ENCODE measurements around the gene MTRF1.

Gene MTRF1

DNA sequence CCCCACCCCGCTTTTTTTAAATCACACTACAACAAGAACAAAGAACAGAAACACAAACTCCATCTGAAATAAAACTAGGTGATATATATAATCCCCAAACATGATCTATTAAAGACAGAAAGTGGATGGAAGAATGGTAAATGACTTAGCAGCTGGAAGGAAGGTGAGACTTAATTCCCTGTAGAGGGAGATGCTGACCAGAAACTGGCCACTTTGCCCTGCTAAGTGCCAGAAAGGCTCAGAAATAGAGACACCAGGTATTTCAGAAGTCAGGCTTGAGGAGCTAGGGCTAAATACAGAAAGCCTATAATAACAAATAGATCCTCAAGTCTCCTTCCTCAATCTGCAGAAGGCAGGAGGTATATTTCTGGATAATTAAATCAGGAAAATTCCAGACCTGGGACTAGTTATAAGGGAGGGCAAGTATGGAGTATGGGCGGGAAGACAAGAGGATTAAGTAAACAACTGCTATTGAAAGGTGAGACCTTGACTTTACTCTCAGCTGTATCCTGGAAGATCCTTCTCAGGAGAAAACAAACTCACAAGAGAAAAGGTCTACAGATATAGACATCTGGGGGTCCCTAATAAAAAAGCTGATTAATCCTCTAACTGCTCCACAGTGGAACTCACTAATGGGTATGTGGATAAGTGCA lies 32.2 kb downstream of the MTRF1 start:
- Histone ChIP-seq H3K27ac (replicated peaks; ENCODE audit: low read length) (no peak overlapping the region), H2BK12ac (ENCODE audit: low read length) (no peak overlapping the region), H3K4me3 (ENCODE audit: low read length in 2 of 2) (no peak overlapping the region), H4K91ac (ENCODE audit: low read depth, low read length, poor library complexity) (no peak overlapping the region), H2AFZ (ENCODE audit: low read length) (no peak overlapping the region), H3K9me3 (replicated peaks in 1 of 2; ENCODE audit: control insufficient read depth in 2 of 2, insufficient read depth in 1 of 2, low read depth in 1 of 2, low read length in 2 of 2) (no peaks in the 10 kb centered on the region), H3K36me3 (replicated peaks in 1 of 2; ENCODE audit: control insufficient read depth in 2 of 2, insufficient read depth in 2 of 2, low read length in 2 of 2) (peaks cover 4 to 64% of the 10 kb centered on the region in 2 donors), H3K14ac (ENCODE audit: low read length) (no peak overlapping the region), H3K23ac (ENCODE audit: low read depth, low read length, poor library complexity) (no peak overlapping the region), H3K79me1 (ENCODE audit: low read depth, low read length) (no peaks in the 10 kb centered on the region), H2BK15ac (ENCODE audit: low read length) (no peak overlapping the region), H2AK5ac (ENCODE audit: low read depth, low read length) (no peak overlapping the region), H3K4me1 (ENCODE audit: control insufficient read depth in 2 of 2, insufficient read depth in 1 of 2, low read depth in 1 of 2, low read length in 2 of 2) (no peaks in the 10 kb centered on the region), H2BK5ac (ENCODE audit: low read length) (no peak overlapping the region), H2BK120ac (ENCODE audit: low read depth, low read length) (no peak overlapping the region), H3K4me2 (ENCODE audit: insufficient read depth, low read length, poor library complexity, severe bottlenecking) (no peak overlapping the region), H4K8ac (ENCODE audit: low read depth, low read length) (no peak overlapping the region), H3K27me3 (ENCODE audit: control insufficient read depth in 3 of 3, insufficient read depth in 3 of 3, low read depth in 1 of 3, low read length in 3 of 3) (no peaks in the 10 kb centered on the region), H3K18ac (ENCODE audit: low read length) (no peak overlapping the region), H3K4ac (ENCODE audit: low read length) (no peak overlapping the region), H3K9ac (ENCODE audit: low read depth, low read length, poor library complexity) (no peak overlapping the region)
- DNase-seq (ENCODE audit: low spot score): no peak
- no CpG with 5 or more reads among the region's 2 CpGs for WGBS, 2 donors (ENCODE audit: extremely low coverage in 2 of 2, insufficient read length in 2 of 2, insufficient replicate concordance in 1 of 2)

DNA sequence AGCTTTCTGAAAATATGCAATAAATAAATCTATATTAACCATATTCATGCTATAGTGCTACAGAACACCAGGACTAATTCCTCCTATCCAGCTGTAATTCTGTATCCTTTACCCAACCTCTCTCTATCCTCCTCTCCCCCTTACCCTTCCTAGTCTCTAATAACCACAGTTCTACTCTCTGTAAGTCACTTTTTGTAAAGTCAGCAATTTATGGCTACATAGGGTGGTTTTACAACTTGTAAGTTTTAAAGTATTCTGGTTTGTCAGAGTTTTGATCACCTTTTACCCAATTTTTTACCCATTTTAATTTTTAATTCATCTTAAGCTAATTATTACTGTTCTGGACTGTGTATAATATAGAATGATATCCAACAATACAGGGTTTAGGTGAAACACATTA lies 34.0 kb downstream of the MTRF1 start:
- H4K91ac ChIP-seq (ENCODE audit: low read depth, low read length, poor library complexity): no peak overlapping the region
- no peaks in the 10 kb centered on the region for H3K9me3 ChIP-seq (replicated peaks in 1 of 2; ENCODE audit: control insufficient read depth in 2 of 2, insufficient read depth in 1 of 2, low read depth in 1 of 2, low read length in 2 of 2)
- H2AK5ac ChIP-seq (ENCODE audit: low read depth, low read length): no peak overlapping the region
- H3K23ac ChIP-seq (ENCODE audit: low read depth, low read length, poor library complexity): no peak overlapping the region
- H2BK15ac ChIP-seq (ENCODE audit: low read length): no peak overlapping the region
- no peak overlapping the region for H3K14ac ChIP-seq (ENCODE audit: low read length)
- no peak overlapping the region for H4K8ac ChIP-seq (ENCODE audit: low read depth, low read length)
- peaks cover 4 to 58% of the 10 kb centered on the region in 2 donors for H3K36me3 ChIP-seq (replicated peaks in 1 of 2; ENCODE audit: control insufficient read depth in 2 of 2, insufficient read depth in 2 of 2, low read length in 2 of 2)
- DNase-seq (ENCODE audit: low spot score): no peak
- no peak overlapping the region for H3K18ac ChIP-seq (ENCODE audit: low read length)
- H3K27me3 ChIP-seq (ENCODE audit: control insufficient read depth in 3 of 3, insufficient read depth in 3 of 3, low read depth in 1 of 3, low read length in 3 of 3): no peaks in the 10 kb centered on the region
- no peak overlapping the region for H2BK5ac ChIP-seq (ENCODE audit: low read length)
- no peaks in the 10 kb centered on the region for H3K4me1 ChIP-seq (ENCODE audit: control insufficient read depth in 2 of 2, insufficient read depth in 1 of 2, low read depth in 1 of 2, low read length in 2 of 2)
- no peak overlapping the region for H2AFZ ChIP-seq (ENCODE audit: low read length)
- no peak overlapping the region for H2BK120ac ChIP-seq (ENCODE audit: low read depth, low read length)
- no peak overlapping the region for H3K27ac ChIP-seq (replicated peaks; ENCODE audit: low read length)
- H3K4ac ChIP-seq (ENCODE audit: low read length): no peak overlapping the region
- H3K9ac ChIP-seq (ENCODE audit: low read depth, low read length, poor library complexity): no peak overlapping the region
- no peak overlapping the region for H3K4me2 ChIP-seq (ENCODE audit: insufficient read depth, low read length, poor library complexity, severe bottlenecking)
- H2BK12ac ChIP-seq (ENCODE audit: low read length): no peak overlapping the region
- no peak overlapping the region for H3K4me3 ChIP-seq (ENCODE audit: low read length in 2 of 2)
- H3K79me1 ChIP-seq (ENCODE audit: low read depth, low read length): no peaks in the 10 kb centered on the region

DNA sequence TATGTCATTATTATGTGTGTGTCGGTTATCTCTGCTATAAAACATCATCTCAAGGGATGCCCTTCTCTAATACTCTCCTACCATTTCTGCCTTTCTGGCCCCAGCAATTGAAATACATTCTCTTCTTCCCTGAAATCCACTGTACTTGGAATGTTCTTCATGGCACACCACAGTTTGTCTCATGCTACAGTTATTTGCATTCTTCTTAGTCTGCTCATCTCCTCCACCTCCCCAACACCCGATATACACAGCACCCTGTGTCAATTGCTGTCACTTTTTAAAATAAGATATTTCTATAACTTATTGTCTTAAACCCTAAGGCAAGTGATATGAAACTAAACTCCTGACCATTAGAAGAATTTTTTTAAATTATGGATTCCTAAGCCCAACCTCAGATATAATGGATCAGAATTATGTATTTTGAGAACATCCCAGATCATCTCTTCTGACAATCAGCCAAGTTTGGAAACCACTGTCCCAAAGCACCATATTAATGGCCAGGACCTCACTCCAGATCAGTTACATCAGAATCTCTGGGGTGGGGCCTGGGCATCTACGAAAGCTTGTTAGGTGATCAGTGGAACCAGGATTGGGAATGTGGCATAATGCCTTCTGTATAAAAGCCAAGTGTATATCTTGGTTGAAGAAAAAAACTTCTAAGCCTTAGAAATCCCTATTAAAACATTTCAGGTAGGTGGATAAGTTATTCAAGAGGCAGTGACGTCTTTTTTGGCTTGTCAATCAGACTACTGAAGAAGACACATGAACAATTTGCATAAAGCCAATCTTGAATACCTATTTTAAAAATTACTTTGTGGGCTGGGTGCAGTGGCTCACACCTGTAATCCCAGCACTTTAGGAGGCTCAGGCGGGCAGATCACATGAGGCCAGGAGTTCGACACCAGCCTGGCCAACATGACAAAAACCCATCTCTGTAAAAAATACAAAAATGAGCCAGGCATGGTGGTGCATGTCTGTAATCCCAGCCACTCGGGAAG lies 39.0 kb downstream of the MTRF1 start:
- Histone ChIP-seq H2AFZ (ENCODE audit: low read length) (no peak overlapping the region), H2AK5ac (ENCODE audit: low read depth, low read length) (no peak overlapping the region), H3K23ac (ENCODE audit: low read depth, low read length, poor library complexity) (no peak overlapping the region), H3K79me1 (ENCODE audit: low read depth, low read length) (no peaks in the 10 kb centered on the region), H3K9ac (ENCODE audit: low read depth, low read length, poor library complexity) (no peak overlapping the region), H3K4me3 (ENCODE audit: low read length in 2 of 2) (no peak overlapping the region), H2BK5ac (ENCODE audit: low read length) (no peak overlapping the region), H4K8ac (ENCODE audit: low read depth, low read length) (no peak overlapping the region), H3K36me3 (replicated peaks in 1 of 2; ENCODE audit: control insufficient read depth in 2 of 2, insufficient read depth in 2 of 2, low read length in 2 of 2) (peaks cover 4 to 57% of the 10 kb centered on the region in 2 donors), H3K27me3 (ENCODE audit: control insufficient read depth in 3 of 3, insufficient read depth in 3 of 3, low read depth in 1 of 3, low read length in 3 of 3) (no peaks in the 10 kb centered on the region), H3K9me3 (replicated peaks in 1 of 2; ENCODE audit: control insufficient read depth in 2 of 2, insufficient read depth in 1 of 2, low read depth in 1 of 2, low read length in 2 of 2) (no peaks in the 10 kb centered on the region), H2BK12ac (ENCODE audit: low read length) (no peak overlapping the region), H3K4ac (ENCODE audit: low read length) (no peak overlapping the region), H2BK120ac (ENCODE audit: low read depth, low read length) (no peak overlapping the region), H4K91ac (ENCODE audit: low read depth, low read length, poor library complexity) (no peak overlapping the region), H3K18ac (ENCODE audit: low read length) (no peak overlapping the region), H2BK15ac (ENCODE audit: low read length) (no peak overlapping the region), H3K4me2 (ENCODE audit: insufficient read depth, low read length, poor library complexity, severe bottlenecking) (no peak overlapping the region), H3K4me1 (ENCODE audit: control insufficient read depth in 2 of 2, insufficient read depth in 1 of 2, low read depth in 1 of 2, low read length in 2 of 2) (no peaks in the 10 kb centered on the region), H3K27ac (replicated peaks; ENCODE audit: low read length) (no peak overlapping the region), H3K14ac (ENCODE audit: low read length) (no peak overlapping the region)
- DNase-seq (ENCODE audit: low spot score): no peak
- WGBS, 2 donors (ENCODE audit: extremely low coverage in 2 of 2, insufficient read length in 2 of 2, insufficient replicate concordance in 1 of 2): no CpG with 5 or more reads among the region's 7 CpGs

DNA sequence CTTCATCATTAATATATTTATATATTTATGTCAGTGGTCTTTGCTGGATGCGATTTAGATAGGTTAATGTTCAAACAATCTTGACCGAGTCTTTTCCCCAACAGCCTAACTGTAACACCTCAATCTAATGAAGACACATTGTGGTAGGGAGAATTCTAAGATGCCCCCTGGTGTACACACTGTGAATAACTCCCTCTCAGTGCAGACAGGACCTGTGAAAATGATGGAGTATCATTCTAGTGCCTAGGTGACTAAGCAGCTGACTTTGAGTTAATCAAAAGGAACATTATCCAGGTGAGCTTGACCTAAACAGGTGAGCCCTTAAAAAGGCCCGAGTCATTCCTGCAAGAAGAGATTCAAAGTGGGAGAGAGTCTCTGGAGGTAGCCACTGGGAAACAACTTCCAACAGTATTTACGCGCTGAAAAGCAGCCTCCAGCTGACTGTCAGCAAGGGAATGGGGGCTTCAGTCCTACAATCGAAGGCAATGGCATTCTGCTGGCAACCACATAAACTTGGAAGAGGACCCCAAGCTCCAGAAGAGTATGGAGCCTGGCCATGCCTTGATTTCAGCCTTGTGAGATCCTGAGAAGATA lies 41.0 kb downstream of the MTRF1 start:
- no peak overlapping the region for H3K4me2 ChIP-seq (ENCODE audit: insufficient read depth, low read length, poor library complexity, severe bottlenecking)
- no peak overlapping the region for H3K18ac ChIP-seq (ENCODE audit: low read length)
- no peaks in the 10 kb centered on the region for H3K9me3 ChIP-seq (replicated peaks in 1 of 2; ENCODE audit: control insufficient read depth in 2 of 2, insufficient read depth in 1 of 2, low read depth in 1 of 2, low read length in 2 of 2)
- H3K4me1 ChIP-seq (ENCODE audit: control insufficient read depth in 2 of 2, insufficient read depth in 1 of 2, low read depth in 1 of 2, low read length in 2 of 2): no peaks in the 10 kb centered on the region
- H3K9ac ChIP-seq (ENCODE audit: low read depth, low read length, poor library complexity): no peak overlapping the region
- no peak overlapping the region for H2BK12ac ChIP-seq (ENCODE audit: low read length)
- no peaks in the 10 kb centered on the region for H3K79me1 ChIP-seq (ENCODE audit: low read depth, low read length)
- H2BK15ac ChIP-seq (ENCODE audit: low read length): no peak overlapping the region
- no peak overlapping the region for H4K8ac ChIP-seq (ENCODE audit: low read depth, low read length)
- H3K23ac ChIP-seq (ENCODE audit: low read depth, low read length, poor library complexity): no peak overlapping the region
- H3K27ac ChIP-seq (replicated peaks; ENCODE audit: low read length): no peak overlapping the region
- no peak overlapping the region for H2BK5ac ChIP-seq (ENCODE audit: low read length)
- H2BK120ac ChIP-seq (ENCODE audit: low read depth, low read length): no peak overlapping the region
- peaks cover 4 to 56% of the 10 kb centered on the region in 2 donors for H3K36me3 ChIP-seq (replicated peaks in 1 of 2; ENCODE audit: control insufficient read depth in 2 of 2, insufficient read depth in 2 of 2, low read length in 2 of 2)
- no CpG with 5 or more reads among the region's 6 CpGs for WGBS, 2 donors (ENCODE audit: extremely low coverage in 2 of 2, insufficient read length in 2 of 2, insufficient replicate concordance in 1 of 2)
- H3K4ac ChIP-seq (ENCODE audit: low read length): no peak overlapping the region
- H4K91ac ChIP-seq (ENCODE audit: low read depth, low read length, poor library complexity): no peak overlapping the region
- no peaks in the 10 kb centered on the region for H3K27me3 ChIP-seq (ENCODE audit: control insufficient read depth in 3 of 3, insufficient read depth in 3 of 3, low read depth in 1 of 3, low read length in 3 of 3)
- no peak overlapping the region for H3K14ac ChIP-seq (ENCODE audit: low read length)
- H3K4me3 ChIP-seq (ENCODE audit: low read length in 2 of 2): no peak overlapping the region
- no peak overlapping the region for H2AFZ ChIP-seq (ENCODE audit: low read length)
- no peak overlapping the region for H2AK5ac ChIP-seq (ENCODE audit: low read depth, low read length)
- DNase-seq (ENCODE audit: low spot score): peak; percentile 17
